Activated naive CD8-positive, alpha-beta T cell (primary cell): ENCODE measurements around the gene ENTHD1.
A peak's percentile ranks its signal among the peaks of the same experiment; 100 is the strongest.

ENCODE experiments used
- H3K27ac Mint-ChIP-seq: one replicate; pipeline ENCODE4 v1.8.0; 2021; ENCODE audit warnings: mixed read lengths
- H3K27me3 Mint-ChIP-seq: one replicate; pipeline ENCODE4 v1.8.0; 2021; ENCODE audit warnings: mixed read lengths
- H3K36me3 Mint-ChIP-seq: one replicate; pipeline ENCODE4 v1.8.0; 2021; ENCODE audit warnings: mixed read lengths
- H3K4me1 Mint-ChIP-seq: one replicate; pipeline ENCODE4 v1.8.0; 2021; ENCODE audit warnings: low read depth, mixed read lengths
- H3K4me3 Mint-ChIP-seq: one replicate; pipeline ENCODE4 v1.8.0; 2021; ENCODE audit warnings: mild to moderate bottlenecking, mixed read lengths
- H3K9me3 Mint-ChIP-seq: one replicate; pipeline ENCODE4 v1.8.0; 2021; ENCODE audit warnings: low read depth, mixed read lengths

Gene ENTHD1

DNA sequence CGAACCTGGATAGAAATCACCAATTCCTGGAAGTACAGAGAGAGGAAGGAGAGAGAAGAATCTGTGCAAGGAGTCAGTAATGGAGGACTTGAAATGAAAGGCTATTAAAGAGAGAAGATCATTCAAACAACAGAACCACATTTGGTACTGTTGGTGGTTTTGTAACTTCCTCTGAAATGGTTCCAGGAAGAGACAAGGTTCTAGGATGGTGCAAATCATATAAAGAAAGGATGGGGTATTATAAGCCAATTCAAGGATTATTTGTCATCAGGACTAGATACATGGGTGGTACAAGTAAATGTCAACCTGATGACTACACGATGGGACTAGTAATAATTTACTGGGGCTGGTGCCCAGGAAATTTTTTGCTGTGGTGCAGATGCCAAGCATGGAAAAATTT is 37.7 kb upstream of the ENTHD1 start:
- Mint-ChIP-seq H3K27ac (no peak overlapping the region), H3K36me3 (peaks cover 2% of the 10 kb centered on the region), H3K4me1 (peaks cover 40% of the 10 kb centered on the region), H3K9me3 (no peaks in the 10 kb centered on the region), H3K4me3 (no peak overlapping the region), H3K27me3 (no peaks in the 10 kb centered on the region)

DNA sequence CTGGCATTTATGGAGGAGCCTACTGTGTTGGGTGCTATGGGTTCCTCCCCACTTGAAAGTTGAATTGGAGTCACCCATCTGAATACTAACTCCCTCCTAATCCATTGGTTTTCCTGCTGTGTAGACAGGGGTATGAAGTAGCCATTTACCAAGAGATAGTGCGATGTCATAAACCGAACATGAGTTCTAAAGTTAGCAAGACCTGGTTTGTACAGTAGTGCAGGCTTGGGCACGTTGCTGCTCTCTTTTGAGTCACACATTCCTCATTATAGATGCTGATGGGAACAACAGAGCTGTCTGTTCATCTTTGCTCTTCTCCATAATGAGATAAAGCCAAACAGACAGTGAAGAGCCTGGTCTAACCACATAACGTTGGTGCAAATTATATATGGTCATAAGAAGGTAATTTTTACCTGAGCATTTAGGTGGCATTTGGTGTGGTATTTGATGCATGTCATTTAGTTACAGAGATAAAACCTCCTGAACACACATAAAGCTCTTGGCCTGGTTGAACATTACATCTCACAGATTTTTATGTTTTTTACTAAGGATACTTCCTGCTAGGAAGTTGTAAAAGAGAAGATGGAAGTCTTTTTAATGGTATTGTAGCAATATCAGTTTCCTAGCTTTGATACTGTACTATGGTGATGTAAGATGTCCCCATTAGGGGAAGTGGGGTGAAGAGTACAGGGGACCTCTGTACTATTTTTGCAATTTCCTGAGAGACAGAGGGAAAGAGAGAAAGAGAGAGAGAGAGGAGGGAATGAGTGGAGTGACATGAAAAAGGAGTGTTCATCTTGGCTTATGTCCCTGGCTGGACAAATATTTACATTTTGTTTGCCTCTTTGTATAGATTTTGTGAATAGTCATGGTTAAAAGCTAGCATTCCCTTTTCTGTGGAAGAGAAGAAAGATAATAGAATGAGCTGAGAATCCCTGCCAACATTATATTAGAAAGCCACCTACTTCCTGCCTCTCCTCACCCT is 35.3 kb upstream of the ENTHD1 start:
- H3K27me3 Mint-ChIP-seq: no peaks in the 10 kb centered on the region
- H3K9me3 Mint-ChIP-seq: no peaks in the 10 kb centered on the region
- peaks cover 2% of the 10 kb centered on the region for H3K36me3 Mint-ChIP-seq
- H3K4me1 Mint-ChIP-seq: peaks cover 41% of the 10 kb centered on the region
- no peak overlapping the region for H3K4me3 Mint-ChIP-seq
- H3K27ac Mint-ChIP-seq: no peak overlapping the region

DNA sequence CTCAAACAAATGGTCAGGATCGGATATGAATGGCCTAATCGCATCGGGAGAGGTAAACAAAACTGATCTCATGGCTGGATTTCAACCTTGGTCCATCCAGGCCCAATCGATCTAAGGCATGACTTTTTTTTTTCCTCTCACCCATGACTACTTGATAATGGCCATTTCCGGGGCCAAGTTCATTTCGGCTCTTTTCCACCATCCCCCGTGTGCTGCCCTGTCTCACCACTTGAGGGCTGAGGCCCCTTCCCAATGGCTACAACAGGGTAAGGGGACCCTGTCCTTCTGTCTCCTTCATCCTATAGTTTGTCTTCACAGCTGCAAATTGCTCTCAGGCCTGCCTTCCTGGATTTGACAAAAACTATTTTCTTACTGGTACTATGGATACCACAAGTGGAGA is 34.0 kb upstream of the ENTHD1 start:
- Mint-ChIP-seq H3K4me1 (peaks cover 40% of the 10 kb centered on the region), H3K9me3 (no peaks in the 10 kb centered on the region), H3K27me3 (no peaks in the 10 kb centered on the region), H3K36me3 (no peaks in the 10 kb centered on the region), H3K4me3 (no peak overlapping the region), H3K27ac (no peak overlapping the region)

DNA sequence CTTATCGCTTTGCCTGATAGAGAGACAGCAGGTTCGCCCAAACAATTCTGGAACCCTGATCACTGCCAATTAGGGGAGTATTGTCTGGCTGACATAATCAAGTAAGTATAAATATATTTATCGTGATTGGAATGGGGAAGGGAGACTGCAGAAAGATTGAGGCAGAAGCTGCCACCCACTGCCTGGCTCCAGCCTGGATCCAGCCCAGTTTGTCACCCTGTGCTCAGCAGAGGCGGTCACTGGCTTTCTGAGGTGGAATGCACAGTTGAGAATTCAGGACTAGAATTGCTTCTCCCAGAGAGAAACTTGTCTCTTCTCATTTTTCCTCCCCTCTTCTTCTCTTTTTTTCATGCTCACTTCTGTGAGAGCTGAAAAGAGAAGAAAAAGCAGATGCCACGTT is 33.2 kb upstream of the ENTHD1 start:
- Mint-ChIP-seq H3K27me3 (no peaks in the 10 kb centered on the region), H3K36me3 (peaks cover 7% of the 10 kb centered on the region), H3K4me3 (no peak overlapping the region), H3K4me1 (peaks cover 48% of the 10 kb centered on the region), H3K27ac (no peak overlapping the region), H3K9me3 (no peaks in the 10 kb centered on the region)

DNA sequence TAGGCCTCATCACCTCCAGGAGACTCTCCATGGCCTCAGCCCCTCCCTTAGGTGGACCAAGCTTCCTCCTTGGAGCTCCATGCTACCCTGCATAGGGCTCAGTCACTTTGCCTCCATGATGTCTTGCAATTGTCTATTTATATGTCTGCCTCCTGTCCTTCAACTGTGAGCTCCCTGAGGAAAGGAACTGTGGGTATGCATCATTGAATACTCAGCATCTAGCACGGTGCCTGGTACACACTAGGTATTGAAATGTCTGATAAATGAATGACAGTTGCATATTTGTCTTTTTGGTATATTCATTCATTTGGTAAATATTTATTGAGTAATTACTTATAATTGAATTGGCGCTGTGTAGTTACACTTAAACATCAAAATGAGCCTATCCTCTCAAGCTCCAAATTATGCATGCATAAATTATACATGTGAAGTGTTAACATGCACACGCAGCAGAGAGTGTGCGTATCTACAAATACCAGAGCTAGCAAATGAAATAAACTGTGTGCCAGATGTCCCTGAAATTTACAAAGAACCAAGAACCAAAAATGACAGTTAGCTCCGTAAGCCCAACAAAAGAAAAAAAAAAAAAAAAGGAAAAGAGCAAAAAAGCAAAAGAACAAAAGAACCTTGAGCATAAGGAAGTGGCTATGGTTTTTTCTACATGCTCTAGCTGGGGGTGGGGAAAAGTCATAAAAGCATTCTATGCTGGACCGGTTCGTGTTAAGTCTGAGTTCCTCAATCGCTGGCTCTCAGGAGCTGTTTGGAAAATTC is 32.5 kb upstream of the ENTHD1 start:
- Mint-ChIP-seq H3K9me3 (no peaks in the 10 kb centered on the region), H3K4me3 (no peak overlapping the region), H3K27me3 (no peaks in the 10 kb centered on the region), H3K27ac (no peak overlapping the region), H3K36me3 (peaks cover 7% of the 10 kb centered on the region), H3K4me1 (peaks cover 53% of the 10 kb centered on the region)

DNA sequence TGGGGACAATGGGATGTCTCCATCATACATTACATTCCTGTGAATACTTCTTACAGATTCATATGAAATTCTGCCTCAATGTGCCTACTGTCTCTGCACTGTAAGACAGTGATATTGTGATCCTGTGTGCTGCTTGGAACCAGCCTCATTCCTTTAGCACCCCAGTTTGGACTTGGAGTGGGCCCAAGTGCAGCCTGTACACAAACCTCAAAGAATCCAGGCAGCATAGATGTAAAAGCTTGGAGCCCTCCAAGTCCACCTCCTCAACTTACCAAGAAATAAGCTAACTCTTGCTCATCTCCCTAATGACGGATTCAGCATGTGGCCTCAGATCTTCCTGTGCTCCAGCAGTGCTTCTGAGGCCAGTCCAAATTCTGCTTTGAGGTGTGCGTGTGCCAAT is 31.7 kb upstream of the ENTHD1 start:
- no peak overlapping the region for H3K4me3 Mint-ChIP-seq
- H3K4me1 Mint-ChIP-seq: peaks cover 62% of the 10 kb centered on the region
- peaks cover 7% of the 10 kb centered on the region for H3K36me3 Mint-ChIP-seq
- H3K27me3 Mint-ChIP-seq: no peaks in the 10 kb centered on the region
- no peaks in the 10 kb centered on the region for H3K9me3 Mint-ChIP-seq
- H3K27ac Mint-ChIP-seq: no peak overlapping the region

DNA sequence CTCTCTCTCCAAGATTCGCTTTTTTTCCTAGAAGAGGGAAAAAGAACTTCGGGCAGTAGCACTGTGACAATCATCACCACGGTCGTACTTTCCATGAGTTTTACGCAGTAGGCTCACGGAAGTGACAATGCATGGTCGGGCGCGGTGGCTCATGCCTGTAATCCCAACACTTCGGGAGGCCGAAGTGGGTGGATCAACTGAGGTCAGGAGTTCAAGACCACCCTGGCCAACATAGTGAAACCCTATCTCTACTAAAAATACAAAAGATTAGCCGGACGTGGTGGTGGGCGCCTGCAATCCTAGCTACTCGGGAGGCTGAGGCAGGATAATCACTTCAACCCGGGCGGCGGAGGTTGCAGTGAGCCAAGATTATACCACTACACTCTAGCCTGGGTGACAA is 30.7 kb upstream of the ENTHD1 start:
- no peaks in the 10 kb centered on the region for H3K27me3 Mint-ChIP-seq
- peaks cover 71% of the 10 kb centered on the region for H3K4me1 Mint-ChIP-seq
- H3K9me3 Mint-ChIP-seq: no peaks in the 10 kb centered on the region
- H3K27ac Mint-ChIP-seq: no peak overlapping the region
- no peak overlapping the region for H3K4me3 Mint-ChIP-seq
- H3K36me3 Mint-ChIP-seq: peaks cover 10% of the 10 kb centered on the region

DNA sequence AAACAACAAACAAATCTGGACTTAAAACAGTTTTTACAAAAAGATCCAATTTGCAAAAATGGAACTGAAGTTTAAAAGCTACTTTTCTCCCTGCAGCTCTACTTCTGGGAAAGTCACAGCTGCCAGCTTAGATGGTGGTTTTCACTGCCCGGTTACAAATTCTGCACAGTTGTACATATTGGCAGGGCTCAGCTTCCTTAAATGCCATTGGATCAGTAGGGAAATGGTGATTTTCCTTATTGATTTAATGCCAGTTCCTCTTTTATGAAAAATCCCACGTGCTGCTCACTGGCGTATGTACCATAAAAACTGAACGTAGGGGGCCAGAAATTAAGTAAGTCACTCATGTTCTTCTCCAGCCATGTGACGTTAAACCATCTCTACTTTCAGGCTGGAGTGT is 30.1 kb upstream of the ENTHD1 start:
- Mint-ChIP-seq H3K4me3 (no peak overlapping the region), H3K27ac (no peak overlapping the region), H3K9me3 (no peaks in the 10 kb centered on the region), H3K4me1 (peaks cover 75% of the 10 kb centered on the region), H3K27me3 (no peaks in the 10 kb centered on the region), H3K36me3 (peaks cover 10% of the 10 kb centered on the region)

DNA sequence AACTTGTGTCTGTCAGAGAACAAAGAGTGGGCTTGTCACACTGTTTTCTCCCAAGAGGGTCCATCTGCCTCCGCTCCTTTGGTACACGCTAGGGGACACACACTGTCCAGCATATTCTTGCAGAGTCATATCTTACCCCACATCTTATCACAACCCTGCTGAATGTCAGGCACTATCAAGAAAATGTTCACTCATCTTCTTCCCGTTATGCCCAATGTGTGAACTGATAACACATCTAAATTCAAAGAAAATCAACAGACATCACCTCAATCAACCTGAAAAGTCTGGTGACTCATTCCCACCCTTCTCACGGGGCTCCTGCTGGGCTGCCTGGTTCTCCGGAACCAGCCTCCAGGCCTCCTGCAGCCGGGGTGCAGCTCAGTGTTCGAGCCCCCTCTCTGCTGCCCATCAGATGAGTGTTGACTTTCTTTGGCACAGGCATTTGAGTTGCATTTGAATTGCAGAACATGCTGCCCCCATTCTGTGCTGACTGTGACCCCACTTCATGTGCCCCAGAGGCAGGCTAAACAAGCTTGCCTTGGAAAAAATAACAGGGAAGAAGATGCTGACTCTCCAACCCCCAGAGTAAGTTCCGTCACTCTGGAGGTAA is 26.7 kb upstream of the ENTHD1 start:
- Mint-ChIP-seq H3K4me3 (peak overlapping the region; percentile 62), H3K36me3 (peaks cover 10% of the 10 kb centered on the region), H3K9me3 (no peaks in the 10 kb centered on the region), H3K27ac (no peak overlapping the region), H3K4me1 (peaks cover 94% of the 10 kb centered on the region), H3K27me3 (no peaks in the 10 kb centered on the region)

DNA sequence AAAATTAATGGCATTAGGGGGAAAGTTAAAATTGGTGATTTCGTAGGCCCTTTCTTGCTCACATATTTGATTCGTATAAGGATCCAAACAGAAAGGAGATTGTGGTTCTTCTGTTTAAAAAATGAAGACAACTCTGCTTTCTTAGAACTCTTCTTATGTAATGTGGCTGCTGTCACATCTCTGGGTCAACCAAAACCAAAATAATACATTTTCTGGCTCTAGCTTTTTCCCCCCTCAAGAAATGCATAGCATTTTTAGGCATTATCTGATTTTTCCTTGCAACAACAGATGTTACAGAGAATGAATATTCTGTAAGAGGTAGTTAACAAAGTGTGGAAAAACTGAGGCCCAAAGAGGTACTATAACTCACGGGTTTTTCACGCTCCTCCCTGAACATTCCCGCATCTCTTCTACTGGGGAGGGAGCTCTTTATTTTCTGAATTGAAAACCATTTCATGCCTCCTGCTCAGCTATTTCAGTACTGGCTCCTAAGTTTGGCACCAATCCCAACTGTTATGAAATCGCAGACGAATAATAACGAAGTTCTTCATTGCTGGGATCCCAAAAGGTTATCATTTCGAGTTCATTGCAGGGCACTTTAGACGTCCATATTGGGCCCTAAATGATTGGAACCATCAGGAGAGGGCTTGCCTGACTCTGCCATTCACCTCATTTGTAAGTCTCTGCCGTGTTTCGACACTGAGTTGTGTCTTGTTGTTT is 24.4 kb upstream of the ENTHD1 start:
- Mint-ChIP-seq H3K9me3 (no peaks in the 10 kb centered on the region), H3K27ac (peak overlapping the region; percentile 99), H3K27me3 (no peaks in the 10 kb centered on the region), H3K36me3 (peaks cover 10% of the 10 kb centered on the region), H3K4me3 (peak overlapping the region; percentile 89), H3K4me1 (peaks cover 91% of the 10 kb centered on the region)

DNA sequence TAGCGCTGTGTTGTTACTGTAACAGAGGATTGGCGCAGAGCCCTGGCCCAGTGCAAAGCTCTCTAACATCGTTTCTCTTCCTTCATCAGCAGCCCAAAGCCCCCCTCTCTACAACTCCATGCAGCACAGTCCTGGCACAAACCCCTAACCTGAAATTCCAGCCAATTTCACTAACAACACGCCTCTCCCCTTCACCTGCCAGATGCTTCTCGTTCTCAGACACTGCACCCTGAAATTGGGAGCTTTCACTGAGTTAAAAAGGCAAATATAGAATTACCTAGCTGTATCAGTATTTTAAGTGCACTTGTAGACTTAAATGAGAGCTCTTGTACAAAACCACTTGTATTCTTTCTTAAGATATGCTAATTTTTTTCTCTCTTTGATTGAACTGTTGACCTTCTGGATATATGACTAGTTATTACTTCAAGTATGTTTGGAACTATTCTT is 23.7 kb upstream of the ENTHD1 start:
- Mint-ChIP-seq H3K36me3 (peaks cover 8% of the 10 kb centered on the region), H3K4me3 (peak overlapping the region; percentile 89), H3K4me1 (peaks cover 92% of the 10 kb centered on the region), H3K27me3 (no peaks in the 10 kb centered on the region), H3K9me3 (no peaks in the 10 kb centered on the region), H3K27ac (peak overlapping the region; percentile 99)

DNA sequence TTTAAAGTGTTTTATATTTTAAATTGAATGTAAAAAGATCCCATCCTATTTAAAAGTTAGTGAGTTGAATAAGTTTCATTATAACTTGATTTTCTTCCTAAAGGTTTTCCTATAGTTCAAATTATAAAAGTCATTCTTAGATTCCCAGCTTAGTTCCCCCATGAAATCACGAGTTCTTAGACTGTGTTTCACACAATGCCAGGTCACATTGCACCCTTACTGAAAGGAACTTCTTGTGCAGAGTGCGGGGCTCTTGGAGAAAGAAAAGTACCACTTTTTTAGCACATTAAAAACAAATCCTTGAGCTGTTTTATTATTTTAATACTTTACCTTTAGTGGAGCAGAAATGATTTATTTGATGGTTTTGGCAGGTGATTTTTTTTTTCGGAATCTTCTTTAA is 22.9 kb upstream of the ENTHD1 start:
- Mint-ChIP-seq H3K27ac (peak overlapping the region; percentile 99), H3K27me3 (no peaks in the 10 kb centered on the region), H3K9me3 (no peaks in the 10 kb centered on the region), H3K36me3 (peaks cover 4% of the 10 kb centered on the region), H3K4me3 (peak overlapping the region; percentile 85), H3K4me1 (peaks cover 93% of the 10 kb centered on the region)

DNA sequence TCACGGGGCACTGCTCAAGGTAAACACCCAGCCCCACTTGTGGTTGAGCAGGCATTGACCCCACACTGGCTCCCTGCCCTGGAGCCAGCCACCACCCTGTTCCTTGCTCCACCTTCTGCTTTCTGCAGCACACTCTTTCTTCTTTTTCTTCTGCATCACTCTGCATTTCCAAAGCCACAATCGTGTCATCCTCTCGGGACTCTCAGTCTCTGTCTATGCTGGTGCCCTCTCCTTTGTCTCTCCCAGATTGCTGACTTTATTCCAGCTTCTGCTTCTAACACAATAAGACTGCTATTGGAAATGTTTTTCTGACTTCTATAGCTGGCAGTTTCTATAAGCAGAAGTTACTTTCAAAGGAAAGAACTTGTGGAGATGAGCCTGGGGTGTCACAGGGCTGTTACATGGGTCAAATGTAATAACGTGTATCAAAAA is 21.8 kb upstream of the ENTHD1 start:
- H3K4me3 Mint-ChIP-seq: peak overlapping the region; percentile 85
- peaks cover 93% of the 10 kb centered on the region for H3K4me1 Mint-ChIP-seq
- peaks cover 4% of the 10 kb centered on the region for H3K36me3 Mint-ChIP-seq

DNA sequence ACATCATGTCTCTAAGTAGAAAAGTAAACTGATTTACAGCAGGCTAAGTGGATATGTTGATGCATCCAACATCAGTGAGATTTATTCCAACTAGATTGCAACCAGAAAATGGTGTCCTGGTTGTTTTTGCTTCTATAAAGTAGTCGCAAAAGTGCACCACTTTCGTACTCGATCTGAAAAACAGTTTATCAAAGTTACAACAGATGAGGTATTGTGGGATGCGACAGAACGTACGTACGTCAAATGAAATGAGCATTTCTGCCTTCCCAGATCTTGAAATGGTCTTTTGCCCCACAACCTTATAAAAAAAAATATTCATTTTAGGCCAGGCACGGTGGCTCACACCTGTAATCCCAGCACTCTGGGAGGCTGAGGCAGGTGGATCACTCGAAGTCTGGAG is 21.0 kb upstream of the ENTHD1 start:
- H3K36me3 Mint-ChIP-seq: peaks cover 6% of the 10 kb centered on the region
- H3K27me3 Mint-ChIP-seq: no peaks in the 10 kb centered on the region
- H3K27ac Mint-ChIP-seq: peak overlapping the region; percentile 99

More for the DNA sequence above, 21.8 kb upstream of the ENTHD1 start:
- Mint-ChIP-seq H3K27me3 (no peaks in the 10 kb centered on the region), H3K9me3 (no peaks in the 10 kb centered on the region), H3K27ac (peak overlapping the region; percentile 99)

More for the DNA sequence above, 21.0 kb upstream of the ENTHD1 start:
- H3K4me3 Mint-ChIP-seq: peak overlapping the region; percentile 88
- peaks cover 93% of the 10 kb centered on the region for H3K4me1 Mint-ChIP-seq
- H3K9me3 Mint-ChIP-seq: no peaks in the 10 kb centered on the region
